Activated CD4-positive, alpha-beta memory T cell treated with anti-CD3 and anti-CD28 coated beads for 36 hours (primary cell): ENCODE data around the gene B3GNT2. TPM values are rescaled to one million over a fixed set of nuclear protein-coding genes. Genes with fewer than 3 reads are reported as not detected.
"Not testable (repeated sequence)": the region's sequence is repeated elsewhere in the genome, so short reads cannot be mapped to it uniquely, and the experiment has no call there.

ENCODE experiments used
- CTCF ChIA-PET: fragments of 350-600 bp; sonication (Branson Sonifier 250); formaldehyde crosslinking; loops from one replicate; lab custom pipeline; 2021; ENCODE audit warnings: antibody characterized with exemption, inconsistent platforms; lab: Charles Lee
- POLR2A ChIA-PET: fragments of 350-600 bp; sonication (Branson Sonifier 250); formaldehyde crosslinking; loops from one replicate; lab custom pipeline; 2021; ENCODE audit warnings: antibody characterized with exemption; lab: Charles Lee
- DNase-seq: peaks from one replicate; pipeline ENCODE4 v3.0.0-alpha.2; 2020
- H3K27ac Mint-ChIP-seq: one replicate; pipeline ENCODE4 v1.8.0; 2021; ENCODE audit warnings: mixed read lengths
- H3K27me3 Mint-ChIP-seq: one replicate; pipeline ENCODE4 v1.8.0; 2021; ENCODE audit warnings: mixed read lengths
- H3K36me3 Mint-ChIP-seq: one replicate; pipeline ENCODE4 v1.8.0; 2021; ENCODE audit warnings: mixed read lengths
- H3K4me1 Mint-ChIP-seq: one replicate; pipeline ENCODE4 v1.8.0; 2021; ENCODE audit warnings: low read depth, mixed read lengths
- H3K4me3 Mint-ChIP-seq: one replicate; pipeline ENCODE4 v1.8.0; 2021; ENCODE audit warnings: mild to moderate bottlenecking, mixed read lengths
- H3K9me3 Mint-ChIP-seq: one replicate; pipeline ENCODE4 v1.8.0; 2021; ENCODE audit warnings: mixed read lengths
- intact Hi-C: fragments of 100-400 bp; cut with micrococcal nuclease; formaldehyde crosslinking; loops from one replicate; pipeline ENCODE4 v1.15.1; 2023
- total RNA-seq, 2 experiments: library from RNA; stranded (reverse); gene quantifications; one replicate each; pipeline ENCODE4 v1.2.3, GENCODE V29; 2021

B3GNT2 gene
- total RNA-seq: 10 to 100 TPM; 26.6 to 26.9 TPM

- peak; percentile 89 for DNase-seq
- ChIA-PET POLR2A (interaction anchor here (1.1 to 1.4 kb wide), 2 partner anchors 110 to 114 kb away, joined by 6 read pairs; no protein-coding TSS in a partner anchor), CTCF (no interaction called here)
- H3K27ac Mint-ChIP-seq: peak within 1 kb of the TSS; percentile 96
- peaks cover 6% of the 10 kb centered on the region for H3K36me3 Mint-ChIP-seq
- H3K4me1 Mint-ChIP-seq: peaks cover 28% of the 10 kb centered on the region
- H3K9me3 Mint-ChIP-seq: no peaks in the 10 kb centered on the region
- H3K27me3 Mint-ChIP-seq: no peaks in the 10 kb centered on the region
- intact Hi-C loops: loop anchor here (1.0 to 10.0 kb wide), 7 partner anchors 158 to 1647 kb away; partner anchors contain the start of genes COMMD1, FAM161A, MDH1 and PEX13
- H3K4me3 Mint-ChIP-seq: peak within 1 kb of the TSS; percentile 88
These were observed at the start of gene B3GNT2 for GRCh38 chr2:62195421-62196277. Gene B3GNT2 (plus strand): TSS chr2:62196115. CDS start chr2:62222221, 26,106 bp downstream.

DNA sequence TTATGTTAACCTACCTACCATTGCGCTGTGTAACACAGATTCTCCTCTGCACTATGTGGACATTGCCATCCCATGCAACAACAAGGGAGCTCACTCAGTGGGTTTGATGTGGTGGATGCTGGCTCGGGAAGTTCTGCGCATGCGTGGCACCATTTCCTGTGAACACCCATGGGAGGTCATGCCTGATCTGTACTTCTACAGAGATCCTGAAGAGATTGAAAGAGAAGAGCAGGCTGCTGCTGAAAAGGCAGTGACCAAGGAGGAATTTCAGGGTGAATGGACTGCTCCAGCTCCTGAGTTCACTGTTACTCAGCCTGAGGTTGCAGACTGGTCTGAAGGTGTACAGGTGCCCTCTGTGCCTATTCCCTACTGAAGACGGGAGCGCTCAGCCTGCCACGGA is 49.1 kb upstream of the B3GNT2 start:
- H3K27ac Mint-ChIP-seq, H3K27me3 Mint-ChIP-seq, H3K9me3 Mint-ChIP-seq, H3K36me3 Mint-ChIP-seq, H3K4me3 Mint-ChIP-seq, POLR2A ChIA-PET, intact Hi-C loops, CTCF ChIA-PET, H3K4me1 Mint-ChIP-seq: not testable (repeated sequence)
- DNase-seq: peak; percentile 20

DNA sequence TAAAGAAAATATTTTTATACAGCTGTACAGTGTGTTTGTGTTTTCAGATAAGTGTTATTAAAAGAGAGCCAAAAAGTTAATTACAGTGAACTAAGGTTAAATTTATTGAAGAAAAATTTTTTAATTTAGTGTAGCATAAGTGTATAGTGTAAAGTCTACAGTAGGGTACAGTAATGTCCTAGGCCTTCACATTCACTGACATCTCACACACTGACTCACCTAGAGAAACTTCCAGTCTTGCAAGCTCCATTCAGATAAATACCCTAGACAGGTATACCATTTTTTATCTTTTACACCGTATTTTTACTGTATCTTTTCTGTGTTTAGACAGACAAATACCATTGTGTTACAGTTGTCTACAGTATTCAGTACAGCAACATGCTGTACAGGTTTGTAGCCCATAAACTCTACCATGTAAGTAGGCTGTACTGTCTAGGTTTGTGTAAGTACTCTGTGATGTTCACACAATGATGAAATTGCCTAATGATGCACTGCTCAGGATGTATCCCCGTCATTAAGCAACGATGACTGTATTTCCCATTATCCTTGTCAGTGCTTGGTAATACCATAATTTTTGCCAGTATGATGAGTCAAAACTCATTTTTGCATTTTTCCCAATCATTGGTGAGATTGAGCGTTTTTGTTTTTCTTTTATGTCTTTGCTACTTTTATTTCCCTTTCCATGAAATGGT is 48.2 kb upstream of the B3GNT2 start:
- H3K4me1 Mint-ChIP-seq: peaks cover 4% of the 10 kb centered on the region
- H3K27me3 Mint-ChIP-seq: no peaks in the 10 kb centered on the region
- ChIA-PET CTCF (no interaction called here), POLR2A (no interaction called here)
- H3K36me3 Mint-ChIP-seq: no peaks in the 10 kb centered on the region
- no peak overlapping the region for H3K4me3 Mint-ChIP-seq
- no peak overlapping the region for H3K27ac Mint-ChIP-seq
- intact Hi-C loops: no loop called here
- no peak for DNase-seq
- H3K9me3 Mint-ChIP-seq: no peaks in the 10 kb centered on the region

- Mint-ChIP-seq H3K4me1 (peaks cover 4% of the 10 kb centered on the region), H3K27me3 (no peaks in the 10 kb centered on the region), H3K9me3 (peaks cover 3% of the 10 kb centered on the region), H3K36me3 (no peaks in the 10 kb centered on the region), H3K4me3 (no peak overlapping the region), H3K27ac (no peak overlapping the region)
- POLR2A ChIA-PET: no interaction called here
- no peak for DNase-seq
- intact Hi-C loops: no loop called here
- CTCF ChIA-PET: no interaction called here
These were observed 46.2 kb upstream of the B3GNT2 start for GRCh38 chr2:62149708-62150107.

DNA sequence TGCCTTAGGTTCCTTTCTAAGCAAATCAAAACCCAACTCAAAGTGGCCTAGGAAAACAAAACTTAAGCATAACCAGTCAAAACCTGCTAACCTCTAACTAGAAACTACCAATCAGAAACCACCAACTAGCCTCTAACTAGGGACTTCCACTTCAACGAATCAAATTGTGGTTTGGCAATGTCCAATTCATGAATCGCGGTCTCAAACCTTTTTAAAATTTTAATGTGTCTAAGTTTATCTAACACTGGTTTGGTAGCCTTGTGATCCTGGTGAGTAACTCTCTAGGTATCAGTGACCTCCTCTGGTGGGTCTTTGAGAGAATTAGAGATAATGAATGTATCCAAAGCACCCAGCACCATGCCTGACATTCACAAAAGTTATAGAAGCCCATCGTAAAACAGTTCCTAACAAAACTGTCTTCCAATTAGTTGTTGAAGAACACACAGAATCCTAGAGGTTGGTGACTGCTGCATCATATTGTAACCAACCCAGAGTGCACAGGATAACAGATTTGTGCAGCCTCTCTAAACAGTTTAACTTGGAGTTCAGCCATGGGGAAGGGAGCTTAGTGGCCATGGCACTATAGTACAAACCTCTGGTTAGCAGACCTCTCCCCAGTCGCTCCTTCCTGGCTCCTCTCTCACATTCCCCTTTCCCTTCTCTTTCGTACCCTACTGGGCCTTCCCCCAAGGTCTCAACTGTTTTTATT is 45.2 kb upstream of the B3GNT2 start:
- CTCF ChIA-PET: no interaction called here
- Mint-ChIP-seq H3K9me3 (peaks cover 10% of the 10 kb centered on the region), H3K4me1 (peaks cover 4% of the 10 kb centered on the region)

DNA sequence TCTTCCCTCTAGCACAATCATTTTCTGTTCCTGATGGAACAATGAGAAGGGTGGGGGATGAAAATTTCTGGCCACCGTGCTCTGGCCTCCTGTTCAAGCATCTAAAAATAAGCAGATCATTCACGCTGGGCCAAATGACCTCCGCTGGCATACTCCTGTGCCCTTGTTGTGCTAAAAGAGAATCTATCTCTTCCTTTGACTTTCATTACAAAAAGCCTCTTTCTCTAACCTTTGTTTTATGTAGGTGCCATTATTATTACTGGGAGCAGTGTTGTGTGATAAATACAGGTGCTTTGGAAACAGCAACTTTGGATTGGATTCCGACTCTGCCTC is 44.6 kb upstream of the B3GNT2 start:
- no peak for DNase-seq
- Mint-ChIP-seq H3K27me3 (no peaks in the 10 kb centered on the region), H3K36me3 (no peaks in the 10 kb centered on the region), H3K9me3 (peaks cover 10% of the 10 kb centered on the region), H3K4me3 (no peak overlapping the region), H3K27ac (no peak overlapping the region), H3K4me1 (peaks cover 4% of the 10 kb centered on the region)
- CTCF ChIA-PET: no interaction called here
- POLR2A ChIA-PET: no interaction called here
- intact Hi-C loops: no loop called here

More for the DNA sequence above, 45.2 kb upstream of the B3GNT2 start:
- POLR2A ChIA-PET: no interaction called here
- Mint-ChIP-seq H3K27me3 (no peaks in the 10 kb centered on the region), H3K4me3 (no peak overlapping the region), H3K36me3 (no peaks in the 10 kb centered on the region), H3K27ac (no peak overlapping the region)
- intact Hi-C loops: no loop called here
- DNase-seq: no peak

- Mint-ChIP-seq H3K4me3 (no peak overlapping the region), H3K36me3 (no peaks in the 10 kb centered on the region), H3K27ac (no peak overlapping the region), H3K9me3 (peaks cover 10% of the 10 kb centered on the region), H3K4me1 (no peaks in the 10 kb centered on the region), H3K27me3 (no peaks in the 10 kb centered on the region)
- intact Hi-C loops: no loop called here
- ChIA-PET CTCF (no interaction called here), POLR2A (no interaction called here)
- DNase-seq: no peak
These were observed 43.9 kb upstream of the B3GNT2 start for GRCh38 chr2:62152000-62152399.

- H3K4me1 Mint-ChIP-seq: peaks cover 2% of the 10 kb centered on the region
- no peak for DNase-seq
- H3K9me3 Mint-ChIP-seq: peaks cover 10% of the 10 kb centered on the region
- no peak overlapping the region for H3K4me3 Mint-ChIP-seq
- H3K36me3 Mint-ChIP-seq: no peaks in the 10 kb centered on the region
- POLR2A ChIA-PET: no interaction called here
- CTCF ChIA-PET: no interaction called here
- no peaks in the 10 kb centered on the region for H3K27me3 Mint-ChIP-seq
- intact Hi-C loops: no loop called here
- H3K27ac Mint-ChIP-seq: no peak overlapping the region
These were observed 38.9 kb upstream of the B3GNT2 start for GRCh38 chr2:62156861-62157496.

- no peak overlapping the region for H3K27ac Mint-ChIP-seq
- ChIA-PET CTCF (no interaction called here), POLR2A (no interaction called here)
- H3K27me3 Mint-ChIP-seq: no peaks in the 10 kb centered on the region
- DNase-seq: no peak
- no peak overlapping the region for H3K4me3 Mint-ChIP-seq
- H3K36me3 Mint-ChIP-seq: no peaks in the 10 kb centered on the region
- intact Hi-C loops: no loop called here
- H3K9me3 Mint-ChIP-seq: peaks cover 10% of the 10 kb centered on the region
- peaks cover 2% of the 10 kb centered on the region for H3K4me1 Mint-ChIP-seq
These were observed 37.3 kb upstream of the B3GNT2 start for GRCh38 chr2:62158444-62159121.

DNA sequence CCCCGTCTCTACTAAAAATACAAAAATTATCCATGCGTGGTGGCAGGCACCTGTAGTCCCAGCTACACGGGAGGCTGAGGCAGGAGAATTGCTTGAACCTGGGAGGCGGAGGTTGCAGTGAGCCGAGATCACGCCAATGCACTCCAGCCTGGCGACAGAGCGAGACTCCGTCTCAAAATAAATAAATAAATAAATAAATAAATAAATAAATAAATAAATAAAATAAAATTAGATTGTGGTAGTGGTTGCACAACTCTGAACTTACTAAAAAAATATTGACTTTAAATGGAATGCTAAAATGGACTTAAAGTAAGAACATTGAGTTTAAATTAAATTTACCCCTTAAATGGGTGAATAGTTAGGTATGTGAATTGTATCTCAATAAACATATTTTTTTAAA is 35.2 kb upstream of the B3GNT2 start:
- H3K9me3 Mint-ChIP-seq, CTCF ChIA-PET, H3K36me3 Mint-ChIP-seq, H3K4me3 Mint-ChIP-seq, intact Hi-C loops, POLR2A ChIA-PET, DNase-seq, H3K27ac Mint-ChIP-seq, H3K27me3 Mint-ChIP-seq, H3K4me1 Mint-ChIP-seq: not testable (repeated sequence)

- CTCF ChIA-PET: interaction anchor here (0.7 kb wide), 1 partner anchor 253 kb away, joined by 3 read pairs; no protein-coding TSS in a partner anchor
- H3K27me3 Mint-ChIP-seq: no peaks in the 10 kb centered on the region
These were observed 32.6 kb upstream of the B3GNT2 start for GRCh38 chr2:62163106-62163831.

More at GRCh38 chr2:62163106-62163831, 32.6 kb upstream of the B3GNT2 start:
- Mint-ChIP-seq H3K27ac (no peak overlapping the region), H3K4me1 (peaks cover 2% of the 10 kb centered on the region), H3K9me3 (no peaks in the 10 kb centered on the region), H3K36me3 (no peaks in the 10 kb centered on the region), H3K4me3 (no peak overlapping the region)
- intact Hi-C loops: no loop called here
- no peak for DNase-seq
- POLR2A ChIA-PET: no interaction called here
